ENCODE measurements around the gene CYB561D2.

DNA sequence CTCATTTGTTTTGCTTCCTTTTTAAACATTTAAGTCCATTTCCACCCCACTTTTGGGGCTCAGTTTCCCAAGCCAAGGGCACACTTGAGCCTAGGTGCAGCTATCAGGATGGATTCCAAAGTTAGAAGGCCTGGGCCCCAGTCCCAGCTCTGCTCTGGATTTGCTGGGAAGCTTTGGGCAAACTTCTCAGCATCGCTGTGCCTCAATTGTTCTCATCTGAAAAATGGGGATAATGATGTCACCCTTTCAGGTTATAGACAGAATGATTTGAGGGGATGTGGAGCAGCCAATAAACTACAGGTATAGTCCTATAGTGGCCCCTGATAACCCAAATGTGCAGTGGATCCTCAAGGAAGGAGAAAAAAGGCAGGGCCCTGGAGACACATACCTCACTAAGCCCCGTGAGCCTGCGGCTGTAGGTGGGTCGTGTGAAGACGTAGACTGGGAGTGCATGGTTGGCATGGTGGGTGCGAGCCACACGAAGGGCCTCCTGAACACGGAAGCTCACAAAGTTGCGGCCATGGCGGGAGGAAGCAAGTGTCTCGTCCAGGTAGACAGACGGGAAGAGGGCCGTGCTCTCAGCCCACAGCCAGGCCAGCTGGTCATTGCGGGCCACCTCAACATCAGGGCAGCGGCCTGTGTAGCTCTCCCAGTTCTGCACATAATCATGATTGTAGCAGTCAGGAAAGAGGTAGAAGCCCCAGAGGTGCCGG lies 31.3 kb upstream of the CYB561D2 start:
- TF ChIP-seq, protein P1, sequence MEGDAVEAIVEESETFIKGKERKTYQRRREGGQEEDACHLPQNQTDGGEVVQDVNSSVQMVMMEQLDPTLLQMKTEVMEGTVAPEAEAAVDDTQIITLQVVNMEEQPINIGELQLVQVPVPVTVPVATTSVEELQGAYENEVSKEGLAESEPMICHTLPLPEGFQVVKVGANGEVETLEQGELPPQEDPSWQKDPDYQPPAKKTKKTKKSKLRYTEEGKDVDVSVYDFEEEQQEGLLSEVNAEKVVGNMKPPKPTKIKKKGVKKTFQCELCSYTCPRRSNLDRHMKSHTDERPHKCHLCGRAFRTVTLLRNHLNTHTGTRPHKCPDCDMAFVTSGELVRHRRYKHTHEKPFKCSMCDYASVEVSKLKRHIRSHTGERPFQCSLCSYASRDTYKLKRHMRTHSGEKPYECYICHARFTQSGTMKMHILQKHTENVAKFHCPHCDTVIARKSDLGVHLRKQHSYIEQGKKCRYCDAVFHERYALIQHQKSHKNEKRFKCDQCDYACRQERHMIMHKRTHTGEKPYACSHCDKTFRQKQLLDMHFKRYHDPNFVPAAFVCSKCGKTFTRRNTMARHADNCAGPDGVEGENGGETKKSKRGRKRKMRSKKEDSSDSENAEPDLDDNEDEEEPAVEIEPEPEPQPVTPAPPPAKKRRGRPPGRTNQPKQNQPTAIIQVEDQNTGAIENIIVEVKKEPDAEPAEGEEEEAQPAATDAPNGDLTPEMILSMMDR (IDR thresholded peaks at IDR 0.05), result no peak
- no peak for TF ChIP-seq EZH2 (IDR thresholded peaks at IDR 0.05; ENCODE audit: borderline replicate concordance, insufficient read depth, low read depth, low read length, poor library complexity, severe bottlenecking)

Measured in B cell (primary cell).